Osteoblast (primary cell): Measurements from ENCODE around the gene SPATC1L. TPM values are rescaled to one million over a fixed set of nuclear protein-coding genes. Genes with fewer than 3 reads are reported as not detected.
"Not testable (repeated sequence)": the region's sequence is repeated elsewhere in the genome, so short reads cannot be mapped to it uniquely, and the experiment has no call there.

Source experiments
- DNase-seq: peaks from one replicate; pipeline ENCODE4 v3.0.0; 2011; ENCODE audit warnings: low spot score, mixed read lengths; ENCODE audit not compliant: insufficient read length; ENCODE audit errors: missing footprints
- H2AFZ ChIP-seq: 2 replicates; pipeline ENCODE4 v1.6.0; 2011; ENCODE audit warnings: mild to moderate bottlenecking, low read length
- H3K27ac ChIP-seq: 2 replicates; pipeline ENCODE4 v1.5.1; 2011; ENCODE audit warnings: mild to moderate bottlenecking, low read depth, low read length, moderate library complexity
- H3K27me3 ChIP-seq: 2 replicates; pipeline ENCODE4 v1.6.0; 2012; ENCODE audit warnings: mild to moderate bottlenecking, control low read depth, inconsistent platforms, low read length, moderate library complexity; ENCODE audit not compliant: insufficient read depth
- H3K36me3 ChIP-seq: 2 replicates; pipeline ENCODE4 v1.5.1; 2011; ENCODE audit warnings: mild to moderate bottlenecking, low read length, control low read depth, moderate library complexity; ENCODE audit not compliant: insufficient read depth
- H3K4me1 ChIP-seq: 2 replicates; pipeline ENCODE4 v1.5.1; 2011; ENCODE audit warnings: mild to moderate bottlenecking, low read length, control low read depth, moderate library complexity; ENCODE audit not compliant: insufficient read depth
- H3K4me2 ChIP-seq: 2 replicates; pipeline ENCODE4 v1.6.0; 2011; ENCODE audit warnings: mild to moderate bottlenecking, low read length; ENCODE audit not compliant: insufficient read depth
- H3K4me3 ChIP-seq: fragments of 200-600 bp; sonication (generic); 3 replicates; pipeline ENCODE4 v1.5.1; 2012; ENCODE audit warnings: mild to moderate bottlenecking, low read length, inconsistent platforms; ENCODE audit not compliant: insufficient read depth
- H3K79me2 ChIP-seq: 2 replicates; pipeline ENCODE4 v1.6.0; 2012; ENCODE audit warnings: mild to moderate bottlenecking, low read length, control low read depth, inconsistent platforms; ENCODE audit not compliant: insufficient read depth
- H3K9me3 ChIP-seq: 2 replicates; pipeline ENCODE4 v1.5.1; 2011; ENCODE audit warnings: low read depth, low read length, control low read depth
- H4K20me1 ChIP-seq: 2 replicates; pipeline ENCODE4 v1.6.0; 2012; ENCODE audit warnings: mild to moderate bottlenecking, low read length, control low read depth; ENCODE audit not compliant: insufficient read depth
- CTCF ChIP-seq: IDR thresholded peaks from 2 replicates; pipeline ENCODE4 v1.5.1; 2011; ENCODE audit warnings: mild to moderate bottlenecking, low read depth, low read length, moderate library complexity; ENCODE audit errors: extremely low read depth
- total RNA-seq: library from RNA; depleted of rRNA; stranded (reverse); fragments of >200 nt; gene quantifications from 2 replicates; pipeline ENCODE4 v1.2.3, GENCODE V29; 2012

The SPATC1L gene
- total RNA-seq, 1 donor, result 6.9 TPM

- no peaks in the 10 kb centered on the region for H3K9me3 ChIP-seq
- H4K20me1 ChIP-seq, result no peaks in the 10 kb centered on the region
- H3K27me3 ChIP-seq, result no peaks in the 10 kb centered on the region
- H3K27ac ChIP-seq, result no peak overlapping the region
- peaks cover 2% of the 10 kb centered on the region for H3K4me1 ChIP-seq
- H2AFZ ChIP-seq, result no peak overlapping the region
- DNase-seq, result no peak
- no peak overlapping the region for H3K4me2 ChIP-seq
- no peaks in the 10 kb centered on the region for H3K36me3 ChIP-seq
- H3K4me3 ChIP-seq, result no peak overlapping the region
- TF ChIP-seq CTCF, result no peak
- no peaks in the 10 kb centered on the region for H3K79me2 ChIP-seq
Measured at GRCh38 chr21:46178961-46179360, 5.3 kb downstream of the SPATC1L start.

- H3K9me3 ChIP-seq, H3K79me2 ChIP-seq, H3K4me2 ChIP-seq, H3K4me3 ChIP-seq, H4K20me1 ChIP-seq, H3K4me1 ChIP-seq, DNase-seq, H2AFZ ChIP-seq, H3K27me3 ChIP-seq, H3K27ac ChIP-seq, H3K36me3 ChIP-seq: not testable (repeated sequence)
Measured at GRCh38 chr21:46176443-46177129, 7.7 kb downstream of the SPATC1L start.

GRCh38 chr21:46173573-46173972 lies 10.7 kb downstream of the SPATC1L start:
- H2AFZ ChIP-seq, result no peak overlapping the region
- H4K20me1 ChIP-seq, result no peaks in the 10 kb centered on the region
- no peak for DNase-seq
- no peak overlapping the region for H3K4me2 ChIP-seq
- H3K9me3 ChIP-seq, result peaks cover 3% of the 10 kb centered on the region
- H3K36me3 ChIP-seq, result no peaks in the 10 kb centered on the region
- H3K79me2 ChIP-seq, result no peaks in the 10 kb centered on the region
- no peak overlapping the region for H3K4me3 ChIP-seq
- no peaks in the 10 kb centered on the region for H3K27me3 ChIP-seq
- H3K27ac ChIP-seq, result no peak overlapping the region
- no peak for TF ChIP-seq CTCF
- H3K4me1 ChIP-seq, result no peaks in the 10 kb centered on the region

GRCh38 chr21:46172863-46173528 lies 11.3 kb downstream of the SPATC1L start:
- Histone ChIP-seq H2AFZ (no peak overlapping the region), H3K4me1 (no peaks in the 10 kb centered on the region), H3K27me3 (no peaks in the 10 kb centered on the region), H3K9me3 (peaks cover 3% of the 10 kb centered on the region), H3K4me2 (no peak overlapping the region), H3K27ac (no peak overlapping the region), H4K20me1 (no peaks in the 10 kb centered on the region), H3K4me3 (no peak overlapping the region), H3K79me2 (no peaks in the 10 kb centered on the region), H3K36me3 (no peaks in the 10 kb centered on the region)
- no peak for TF ChIP-seq CTCF
- peak; percentile 30 for DNase-seq
